IMR-90 (cell line): ENCODE measurements around the gene ADD3. TPM values are rescaled to one million over a fixed set of nuclear protein-coding genes. Genes with fewer than 3 reads are reported as not detected.

ENCODE experiments used
- ATAC-seq: fragments of 200-7000 bp; cut with Tn5 transposase; 2 replicates; pipeline ENCODE4 v1.9.1; 2020; ENCODE audit warnings: low read depth, mild to moderate bottlenecking, moderate library complexity
- BruUV-seq: library from RNA; stranded (reverse); fragments of 400-500 nt; replicated peaks from 2 replicates; lab custom pipeline; 2021; lab: Mats Ljungman, UMichigan
- CTCF ChIA-PET: fragments of 300-600 bp; formaldehyde crosslinking; extraction: SDS; loops from one replicate; lab custom pipeline; 2021; ENCODE audit warnings: antibody characterized with exemption; lab: Yijun Ruan, JAX
- POLR2A ChIA-PET: fragments of 300-600 bp; sonication (Branson Sonifier 250); formaldehyde crosslinking; loops from one replicate; lab custom pipeline; 2022; ENCODE audit warnings: antibody characterized with exemption; ENCODE audit not compliant: unreplicated experiment; lab: Charles Lee
- DNase-seq: peaks from one replicate; pipeline ENCODE4 v3.0.0; 2013
- H2AFZ ChIP-seq: replicated peaks from 2 replicates; pipeline ENCODE3; 2013; ENCODE audit warnings: low read length, mild to moderate bottlenecking; ENCODE audit not compliant: poor library complexity
- H2AK5ac ChIP-seq: 2 replicates; pipeline ENCODE4 v1.6.1; 2013; ENCODE audit warnings: low read depth, low read length, inconsistent platforms
- H2AK9ac ChIP-seq: replicated peaks from 2 replicates; pipeline ENCODE3; 2013; ENCODE audit warnings: mild to moderate bottlenecking, low read depth, low read length, moderate library complexity; ENCODE audit not compliant: poor library complexity
- H2BK120ac ChIP-seq: 2 replicates; pipeline ENCODE4 v1.6.1; 2013; ENCODE audit warnings: low read depth, low read length, inconsistent platforms
- H2BK15ac ChIP-seq: 3 replicates; pipeline ENCODE4 v1.6.1; 2013; ENCODE audit warnings: low read depth, low read length, inconsistent platforms
- H2BK20ac ChIP-seq: 2 replicates; pipeline ENCODE4 v1.6.1; 2013; ENCODE audit warnings: low read depth, mild to moderate bottlenecking, inconsistent platforms, low read length, moderate library complexity
- H2BK5ac ChIP-seq: 2 replicates; pipeline ENCODE4 v1.6.1; 2013; ENCODE audit warnings: mild to moderate bottlenecking, low read depth, low read length, inconsistent platforms; ENCODE audit not compliant: poor library complexity, severe bottlenecking
- H3K14ac ChIP-seq: replicated peaks from 2 replicates; pipeline ENCODE4 v1.6.1; 2013; ENCODE audit warnings: low read depth, low read length, inconsistent platforms
- H3K18ac ChIP-seq: 2 replicates; pipeline ENCODE4 v1.6.1; 2013; ENCODE audit warnings: low read depth, low read length, control low read depth
- H3K23ac ChIP-seq: 2 replicates; pipeline ENCODE4 v1.6.1; 2013; ENCODE audit warnings: low read depth, low read length, inconsistent platforms
- H3K27ac ChIP-seq: 2 replicates; pipeline ENCODE4 v1.5.1; 2013; ENCODE audit warnings: mild to moderate bottlenecking, control low read depth, low read length; ENCODE audit not compliant: insufficient read depth
- H3K27me3 ChIP-seq: 2 replicates; pipeline ENCODE4 v1.6.1; 2013; ENCODE audit warnings: low read length; ENCODE audit not compliant: control insufficient read depth, insufficient read depth
- H3K36me3 ChIP-seq: 2 replicates; pipeline ENCODE4 v1.6.1; 2013; ENCODE audit warnings: low read length, mixed read lengths; ENCODE audit not compliant: control insufficient read depth, insufficient read depth
- H3K4ac ChIP-seq: 2 replicates; pipeline ENCODE4 v1.6.1; 2013; ENCODE audit warnings: low read depth, low read length, inconsistent platforms
- H3K4me1 ChIP-seq: 2 replicates; pipeline ENCODE4 v1.6.1; 2013; ENCODE audit warnings: low read length, mixed read lengths; ENCODE audit not compliant: control insufficient read depth, insufficient read depth
- H3K4me2 ChIP-seq: 2 replicates; pipeline ENCODE4 v1.6.1; 2013; ENCODE audit warnings: low read depth, mild to moderate bottlenecking, control low read depth, low read length, moderate library complexity
- H3K4me3 ChIP-seq: 2 replicates; pipeline ENCODE4 v1.5.1; 2013; ENCODE audit warnings: low read depth, mild to moderate bottlenecking, control low read depth, low read length, moderate library complexity; ENCODE audit not compliant: insufficient read depth
- H3K56ac ChIP-seq: 2 replicates; pipeline ENCODE4 v1.6.1; 2013; ENCODE audit warnings: low read length, inconsistent platforms; ENCODE audit not compliant: insufficient read depth; ENCODE audit errors: extremely low read depth
- H3K79me1 ChIP-seq, 2 experiments: 2 replicates each; pipeline ENCODE4 v1.6.1; 2013; ENCODE audit warnings: low read length in 2 of 2, inconsistent platforms in 1 of 2, low read depth in 1 of 2
- H3K9ac ChIP-seq: 2 replicates; pipeline ENCODE4 v1.6.1; 2013; ENCODE audit warnings: low read depth, low read length, control low read depth
- H3K9me1 ChIP-seq: 2 replicates; pipeline ENCODE4 v1.6.1; 2013; ENCODE audit warnings: low read length, inconsistent platforms; ENCODE audit not compliant: insufficient read depth
- H3K9me3 ChIP-seq: 2 replicates; pipeline ENCODE4 v1.6.1; 2013; ENCODE audit warnings: low read length; ENCODE audit not compliant: control insufficient read depth, insufficient read depth
- H4K20me1 ChIP-seq: 2 replicates; pipeline ENCODE4 v1.6.1; 2013; ENCODE audit warnings: low read length, inconsistent platforms; ENCODE audit not compliant: insufficient read depth
- H4K5ac ChIP-seq: 2 replicates; pipeline ENCODE4 v1.6.1; 2013; ENCODE audit warnings: mild to moderate bottlenecking, low read depth, low read length, control low read depth
- H4K8ac ChIP-seq, 2 experiments: 2 replicates each; pipeline ENCODE4 v1.6.1; 2013; ENCODE audit warnings: low read depth in 2 of 2, low read length in 2 of 2, control low read depth in 1 of 2, inconsistent platforms in 1 of 2
- H4K91ac ChIP-seq: 2 replicates; pipeline ENCODE4 v1.6.1; 2013; ENCODE audit warnings: low read depth, low read length, inconsistent platforms; ENCODE audit not compliant: insufficient read depth
- BHLHE40 ChIP-seq: fragments of 150-350 bp; IDR thresholded peaks from 2 replicates; pipeline ENCODE4 v1.6.1; 2016; ENCODE audit warnings: mild to moderate bottlenecking, low read depth, low read length
- CEBPB ChIP-seq: IDR thresholded peaks from 2 replicates; pipeline ENCODE4 v1.6.1; 2012; ENCODE audit warnings: low read depth, low read length, improper control_type of control experiment
- CHD1 ChIP-seq: IDR thresholded peaks from 2 replicates; pipeline ENCODE4 v1.6.1; 2012; ENCODE audit warnings: low read depth, low read length, improper control_type of control experiment
- ELK1 ChIP-seq: fragments of 150-350 bp; IDR thresholded peaks from 2 replicates; pipeline ENCODE4 v1.6.1; 2016; ENCODE audit warnings: low read depth, mild to moderate bottlenecking, low read length, moderate library complexity, borderline replicate concordance
- FOS ChIP-seq: fragments of 150-350 bp; IDR thresholded peaks from 2 replicates; pipeline ENCODE4 v1.6.1; 2016; ENCODE audit warnings: low read depth, low read length
- MAFK ChIP-seq: IDR thresholded peaks from 2 replicates; pipeline ENCODE4 v1.6.1; 2012; ENCODE audit warnings: low read depth, low read length, improper control_type of control experiment
- MAZ ChIP-seq: IDR thresholded peaks from 2 replicates; pipeline ENCODE4 v1.6.1; 2012; ENCODE audit warnings: low read depth, mild to moderate bottlenecking, low read length, improper control_type of control experiment, moderate library complexity, borderline replicate concordance
- MXI1 ChIP-seq: IDR thresholded peaks from 2 replicates; pipeline ENCODE4 v1.6.1; 2012; ENCODE audit warnings: low read depth, mild to moderate bottlenecking, low read length, moderate library complexity, borderline replicate concordance
- NFE2L2 ChIP-seq: fragments of 150-350 bp; IDR thresholded peaks from 2 replicates; pipeline ENCODE4 v1.6.1; 2016; ENCODE audit warnings: low read depth, mild to moderate bottlenecking, low read length
- POLR2A ChIP-seq: IDR thresholded peaks from 2 replicates; pipeline ENCODE4 v1.6.1; 2012; ENCODE audit warnings: mild to moderate bottlenecking, low read depth, low read length
- RAD21 ChIP-seq: IDR thresholded peaks from 2 replicates; pipeline ENCODE4 v1.6.1; 2012; ENCODE audit warnings: low read length, improper control_type of control experiment
- RCOR1 ChIP-seq: IDR thresholded peaks from 2 replicates; pipeline ENCODE4 v1.6.1; 2012; ENCODE audit warnings: mild to moderate bottlenecking, low read length, improper control_type of control experiment; ENCODE audit not compliant: insufficient replicate concordance
- SMC3 ChIP-seq: fragments of 150-350 bp; IDR thresholded peaks from 2 replicates; pipeline ENCODE4 v1.6.1; 2016; ENCODE audit warnings: low read depth, mild to moderate bottlenecking, antibody characterized with exemption, low read length, moderate library complexity
- WGBS, 2 experiments: methylation state at CpG; one replicate each; pipeline versions ENCODE4 v1.1.5 to v1.1.7; 2013; ENCODE audit warnings: missing lambda C conversion rate in 2 of 2; ENCODE audit not compliant: insufficient read length in 1 of 2; ENCODE audit errors: extremely low coverage in 2 of 2; 5-methylcytosine and 5-hydroxymethylcytosine counted together
- dilution Hi-C: fragments of 300-500 bp; cut with HindIII; formaldehyde crosslinking; loops from one replicate; pipeline ENCODE4 v1.14.3; 2018; ENCODE audit warnings: low sequenced_read_pairs; ENCODE audit not compliant: unreplicated experiment
- in situ Hi-C: fragments of 300-500 bp; cut with MboI; formaldehyde crosslinking; loops from 3 replicates; pipeline ENCODE4 v1.14.3; 2019; ENCODE audit warnings: low sequenced_read_pairs, inconsistent platforms, mixed read lengths
- intact Hi-C: fragments of 100-400 bp; cut with micrococcal nuclease; formaldehyde crosslinking; loops from 2 replicates; pipeline ENCODE4 v1.10.0; 2022
- polyA plus RNA-seq, 3 experiments: library from polyadenylated mRNA; depleted of rRNA; stranded (reverse); fragments of >200 nt; gene quantifications; 2 replicates each; pipeline ENCODE4 v1.2.3, GENCODE V29; 2012; ENCODE audit warnings: low replicate concordance in 1 of 3
- total RNA-seq: library from RNA; depleted of rRNA; stranded (reverse); fragments of >200 nt; gene quantifications from 2 replicates; pipeline ENCODE4 v1.2.3, GENCODE V29; 2012
- TF ChIP-seq, protein P1 (sequence below): conservative IDR thresholded peaks from 2 replicates; pipeline ENCODE4 v1.5.1; 2012; ENCODE audit warnings: mild to moderate bottlenecking, low read depth, low read length, improper control_type of control experiment
- TF ChIP-seq, protein P2 (sequence below): fragments of 150-350 bp; IDR thresholded peaks from 2 replicates; pipeline ENCODE4 v1.6.1; 2017; ENCODE audit warnings: mild to moderate bottlenecking, antibody characterized with exemption, low read length, low read depth

The ADD3 gene
- total and polyA plus RNA-seq, 2 of the 4 experiments (the other 2 are of a cell fraction), result 138 to 212 TPM

GRCh38 chr10:109993551-109994330 lies 14.0 kb upstream of the ADD3 start:
- H3K14ac ChIP-seq, result no peak overlapping the region
- H4K5ac ChIP-seq, result no peak overlapping the region
- in situ Hi-C loops (no loop called here), dilution Hi-C loops (no loop called here), intact Hi-C loops (no loop called here)
- no peaks in the 10 kb centered on the region for H3K9me1 ChIP-seq
- no peak overlapping the region for H3K27ac ChIP-seq
- H3K27me3 ChIP-seq, result no peaks in the 10 kb centered on the region
- no peak overlapping the region for H3K56ac ChIP-seq
- ATAC-seq, result peak; percentile 24; the same call in 1 of the 2 replicates
- no peak overlapping the region for H2AK9ac ChIP-seq
- no peak overlapping the region for H3K4me2 ChIP-seq
- BruUV-seq, result no TSS peak
- ChIA-PET POLR2A (no interaction called here), CTCF (no interaction called here)
- WGBS, 2 experiments, result no CpG with 5 or more reads among the region's 7 CpGs
- no peaks in the 10 kb centered on the region for H3K9me3 ChIP-seq
- H4K8ac ChIP-seq, result no peak overlapping the region
- DNase-seq, result peak; percentile 69
- no peak for TF ChIP-seq POLR2A
- TF ChIP-seq, protein P1, sequence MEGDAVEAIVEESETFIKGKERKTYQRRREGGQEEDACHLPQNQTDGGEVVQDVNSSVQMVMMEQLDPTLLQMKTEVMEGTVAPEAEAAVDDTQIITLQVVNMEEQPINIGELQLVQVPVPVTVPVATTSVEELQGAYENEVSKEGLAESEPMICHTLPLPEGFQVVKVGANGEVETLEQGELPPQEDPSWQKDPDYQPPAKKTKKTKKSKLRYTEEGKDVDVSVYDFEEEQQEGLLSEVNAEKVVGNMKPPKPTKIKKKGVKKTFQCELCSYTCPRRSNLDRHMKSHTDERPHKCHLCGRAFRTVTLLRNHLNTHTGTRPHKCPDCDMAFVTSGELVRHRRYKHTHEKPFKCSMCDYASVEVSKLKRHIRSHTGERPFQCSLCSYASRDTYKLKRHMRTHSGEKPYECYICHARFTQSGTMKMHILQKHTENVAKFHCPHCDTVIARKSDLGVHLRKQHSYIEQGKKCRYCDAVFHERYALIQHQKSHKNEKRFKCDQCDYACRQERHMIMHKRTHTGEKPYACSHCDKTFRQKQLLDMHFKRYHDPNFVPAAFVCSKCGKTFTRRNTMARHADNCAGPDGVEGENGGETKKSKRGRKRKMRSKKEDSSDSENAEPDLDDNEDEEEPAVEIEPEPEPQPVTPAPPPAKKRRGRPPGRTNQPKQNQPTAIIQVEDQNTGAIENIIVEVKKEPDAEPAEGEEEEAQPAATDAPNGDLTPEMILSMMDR, result no peak
- TF ChIP-seq RAD21, result no peak
- TF ChIP-seq CEBPB, result no peak
- no peak for TF ChIP-seq BHLHE40
- TF ChIP-seq, protein P2, sequence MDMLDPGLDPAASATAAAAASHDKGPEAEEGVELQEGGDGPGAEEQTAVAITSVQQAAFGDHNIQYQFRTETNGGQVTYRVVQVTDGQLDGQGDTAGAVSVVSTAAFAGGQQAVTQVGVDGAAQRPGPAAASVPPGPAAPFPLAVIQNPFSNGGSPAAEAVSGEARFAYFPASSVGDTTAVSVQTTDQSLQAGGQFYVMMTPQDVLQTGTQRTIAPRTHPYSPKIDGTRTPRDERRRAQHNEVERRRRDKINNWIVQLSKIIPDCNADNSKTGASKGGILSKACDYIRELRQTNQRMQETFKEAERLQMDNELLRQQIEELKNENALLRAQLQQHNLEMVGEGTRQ, result no peak
- TF ChIP-seq SMC3, result no peak
- TF ChIP-seq NFE2L2, result no peak
- no peak for TF ChIP-seq ELK1
- no peak for TF ChIP-seq CHD1
- TF ChIP-seq MAFK, result no peak
- no peak for TF ChIP-seq FOS
- no peak for TF ChIP-seq MXI1
- TF ChIP-seq MAZ, result no peak
- no peak for TF ChIP-seq RCOR1
- no peaks in the 10 kb centered on the region for H3K79me1 ChIP-seq
- H3K4me1 ChIP-seq, result peaks cover 3% of the 10 kb centered on the region; the same call in 1 of the 2 replicates
- H3K4ac ChIP-seq, result 0 out of 2 replicates have a peak overlapping the region, but pooled peaks have one; percentile 0
- H2AK5ac ChIP-seq, result no peak overlapping the region
- no peak overlapping the region for H2BK20ac ChIP-seq
- no peak overlapping the region for H4K91ac ChIP-seq
- H2BK15ac ChIP-seq, result peak overlapping the region; percentile 15; the same call in 1 of the 3 replicates
- H3K9ac ChIP-seq, result no peak overlapping the region
- peak overlapping the region; percentile 13 for H2BK5ac ChIP-seq
- no peaks in the 10 kb centered on the region for H3K36me3 ChIP-seq
- H3K4me3 ChIP-seq, result no peak overlapping the region
- peak overlapping the region; percentile 10; the same call in 1 of the 2 replicates for H2BK120ac ChIP-seq
- H2AFZ ChIP-seq, result no peak overlapping the region
- no peaks in the 10 kb centered on the region for H4K20me1 ChIP-seq
- no peak overlapping the region for H3K23ac ChIP-seq
- H3K18ac ChIP-seq, result no peak overlapping the region
